HCT116 (cell line): ENCODE data around the gene MPHOSPH8. TPM values are rescaled to one million over a fixed set of nuclear protein-coding genes. Genes with fewer than 3 reads are reported as not detected.

Experiments used
- ATAC-seq: fragments of 200-7000 bp; cut with Tn5 transposase; 2 replicates; pipeline ENCODE4 v1.9.1; 2020; ENCODE audit warnings: mild to moderate bottlenecking, moderate library complexity
- BruUV-seq: library from RNA; stranded (reverse); fragments of 400-500 nt; replicated peaks from 2 replicates; lab custom pipeline; 2021; lab: Mats Ljungman, UMichigan
- CTCF ChIA-PET: fragments of 300-600 bp; sonication (Branson Sonifier 250); formaldehyde crosslinking; loops from one replicate; lab custom pipeline; 2021; ENCODE audit warnings: antibody characterized with exemption; lab: Charles Lee
- POLR2A ChIA-PET: fragments of 300-600, 350-600 bp; sonication (Branson Sonifier 250); formaldehyde crosslinking; loops from one replicate; lab custom pipeline; 2021; ENCODE audit warnings: antibody characterized with exemption; lab: Charles Lee
- RAD21 ChIA-PET, 2 experiments: fragments of 300-600 bp; sonication (Branson Sonifier 250); formaldehyde crosslinking; loops; one replicate each; lab custom pipeline; 2023; ENCODE audit warnings: low total read pairs in 2 of 2; ENCODE audit not compliant: uncharacterized antibody in 2 of 2, unreplicated experiment in 2 of 2, low non-redundant PET in 1 of 2; lab: Charles Lee
- DNase-seq: peaks from one replicate; pipeline ENCODE4 v3.0.0-alpha.2; 2010; ENCODE audit warnings: low read depth, low spot score
- H2AFZ ChIP-seq: fragments of 200-600 bp; shearing (Covaris generic), sonication (generic); 2 replicates; pipeline ENCODE4 v1.6.1; 2017; ENCODE audit warnings: low read depth, mixed run types, mixed read lengths, antibody characterized with exemption, low read length; ENCODE audit not compliant: poor library complexity, severe bottlenecking
- H3K27ac ChIP-seq: 2 replicates; pipeline ENCODE4 v1.5.1; 2012; ENCODE audit warnings: low read depth, low read length
- H3K27me3 ChIP-seq: fragments of 200-600 bp; sonication (generic); 2 replicates; pipeline ENCODE4 v1.6.1; 2016; ENCODE audit warnings: mixed run types, low read length, mixed read lengths; ENCODE audit not compliant: insufficient read depth
- H3K36me3 ChIP-seq, 2 experiments: fragments of 200-500 bp in 1 of 2; fragments of 200-600 bp in 1 of 2; sonication (Bioruptor generic) in 1 of 2; sonication (generic) in 1 of 2; 2 replicates each; pipeline versions ENCODE4 v1.5.1 to v1.6.1; 2014 to 2016; ENCODE audit warnings: low read length in 2 of 2, inconsistent platforms in 1 of 2, mixed read lengths in 1 of 2, mixed run types in 1 of 2; ENCODE audit not compliant: insufficient read depth in 2 of 2, control insufficient read depth in 1 of 2
- H3K4me1 ChIP-seq, 2 experiments: fragments of 200-600 bp in 1 of 2; sonication (generic) in 1 of 2; 2 replicates each; pipeline versions ENCODE4 v1.5.1 to v1.6.1; 2012 to 2017; ENCODE audit warnings: low read length in 2 of 2, inconsistent platforms in 1 of 2, mild to moderate bottlenecking in 1 of 2, mixed read lengths in 1 of 2, mixed run types in 1 of 2, moderate library complexity in 1 of 2; ENCODE audit not compliant: insufficient read depth in 2 of 2, control insufficient read depth in 1 of 2
- H3K4me2 ChIP-seq: fragments of 200-600 bp; sonication (generic); 2 replicates; pipeline ENCODE4 v1.6.1; 2017; ENCODE audit warnings: mixed run types, low read length, mixed read lengths
- H3K4me3 ChIP-seq, 2 experiments: fragments of 200-600 bp in 1 of 2; sonication (generic) in 1 of 2; replicated peaks in 1 of 2; 2 replicates each; pipeline ENCODE4 v1.5.1; 2011 to 2016; ENCODE audit warnings: low read length in 2 of 2, control low read depth in 1 of 2, low read depth in 1 of 2, mild to moderate bottlenecking in 1 of 2, mixed read lengths in 1 of 2, mixed run types in 1 of 2
- H3K79me2 ChIP-seq: fragments of 200-600 bp; sonication (generic); 2 replicates; pipeline ENCODE4 v1.6.1; 2017; ENCODE audit warnings: mild to moderate bottlenecking, mixed run types, low read length, moderate library complexity, mixed read lengths; ENCODE audit not compliant: insufficient read depth
- H3K9ac ChIP-seq: fragments of 200-600 bp; sonication (generic); 2 replicates; pipeline ENCODE4 v1.6.1; 2016; ENCODE audit warnings: low read length, mixed read lengths
- H3K9me2 ChIP-seq: fragments of 200-600 bp; sonication (generic), shearing (Covaris generic); 2 replicates; pipeline ENCODE4 v1.6.1; 2017; ENCODE audit warnings: mixed run types, mild to moderate bottlenecking, moderate library complexity; ENCODE audit not compliant: insufficient read depth
- H3K9me3 ChIP-seq, 2 experiments: fragments of 200-500 bp in 1 of 2; fragments of 200-600 bp in 1 of 2; sonication (Bioruptor generic) in 1 of 2; sonication (generic) in 1 of 2; 2 replicates each; pipeline ENCODE4 v1.6.1; 2014 to 2017; ENCODE audit warnings: low read length in 2 of 2, mixed read lengths in 2 of 2, inconsistent platforms in 1 of 2, low read depth in 1 of 2, mild to moderate bottlenecking in 1 of 2, mixed run types in 1 of 2, moderate library complexity in 1 of 2; ENCODE audit not compliant: control insufficient read depth in 1 of 2, insufficient read depth in 1 of 2
- H4K20me1 ChIP-seq: fragments of 200-600 bp; sonication (generic), shearing (Covaris generic); 2 replicates; pipeline ENCODE4 v1.6.1; 2017; ENCODE audit warnings: mixed run types, mild to moderate bottlenecking, moderate library complexity; ENCODE audit not compliant: insufficient read depth
- ATF3 ChIP-seq: IDR thresholded peaks from 2 replicates; pipeline ENCODE4 v1.6.1; 2012
- CBX3 ChIP-seq: IDR thresholded peaks from 2 replicates; pipeline ENCODE4 v1.6.1; 2012; ENCODE audit warnings: low read depth
- CEBPB ChIP-seq: IDR thresholded peaks from 2 replicates; pipeline ENCODE4 v1.6.1; 2012; ENCODE audit warnings: low read depth
- CTCF ChIP-seq, 3 experiments: fragments of 200-600 bp in 1 of 3; sonication (generic) in 1 of 3; IDR thresholded peaks in 2 of 3; conservative IDR thresholded peaks in 1 of 3; 2 replicates each; pipeline ENCODE4 v1.5.1; 2012 to 2017; ENCODE audit warnings: low read depth in 2 of 3, low read length in 2 of 3, antibody characterized with exemption in 1 of 3, borderline replicate concordance in 1 of 3, control low read depth in 1 of 3, mild to moderate bottlenecking in 1 of 3, mixed read lengths in 1 of 3, mixed run types in 1 of 3, moderate library complexity in 1 of 3; ENCODE audit not compliant: insufficient read depth in 1 of 3
- EGR1 ChIP-seq: IDR thresholded peaks from 2 replicates; pipeline ENCODE4 v1.6.1; 2012; ENCODE audit warnings: low read depth
- ELF1 ChIP-seq: IDR thresholded peaks from 2 replicates; pipeline ENCODE4 v1.6.1; 2012; ENCODE audit warnings: low read depth, borderline replicate concordance
- EZH2 ChIP-seq: fragments of 200-600 bp; sonication (generic); IDR thresholded peaks from 2 replicates; pipeline ENCODE4 v1.6.1; 2017; ENCODE audit warnings: antibody characterized with exemption, mixed run types
- EZH2phosphoT487 ChIP-seq: fragments of 200-600 bp; IDR thresholded peaks from 2 replicates; pipeline ENCODE4 v1.6.1; 2018; ENCODE audit warnings: antibody characterized with exemption, borderline replicate concordance
- FOSL1 ChIP-seq: IDR thresholded peaks from 2 replicates; pipeline ENCODE4 v1.6.1; 2012; ENCODE audit warnings: low read depth
- MAX ChIP-seq: IDR thresholded peaks from 2 replicates; pipeline ENCODE4 v1.6.1; 2012
- POLR2A ChIP-seq: IDR thresholded peaks from 2 replicates; pipeline ENCODE4 v1.7.0; 2011; ENCODE audit warnings: borderline replicate concordance; ENCODE audit not compliant: insufficient read depth, insufficient read length; ENCODE audit errors: extremely low read depth
- RAD21 ChIP-seq: IDR thresholded peaks from 2 replicates; pipeline ENCODE4 v1.6.1; 2012; ENCODE audit warnings: low read depth, mild to moderate bottlenecking
- REST ChIP-seq: IDR thresholded peaks from 2 replicates; pipeline ENCODE4 v1.6.1; 2012; ENCODE audit warnings: low read depth
- SP1 ChIP-seq: IDR thresholded peaks from 2 replicates; pipeline ENCODE4 v1.6.1; 2012; ENCODE audit warnings: low read depth
- SRF ChIP-seq: IDR thresholded peaks from 2 replicates; pipeline ENCODE4 v1.6.1; 2012; ENCODE audit warnings: low read depth
- TCF7L2 ChIP-seq: IDR thresholded peaks from 2 replicates; pipeline ENCODE4 v1.7.0; 2011; ENCODE audit warnings: borderline replicate concordance, inconsistent platforms; ENCODE audit not compliant: insufficient read depth, insufficient read length; ENCODE audit errors: extremely low read depth
- ZFX ChIP-seq: fragments of 450-650 bp; IDR thresholded peaks from 2 replicates; pipeline ENCODE4 v1.6.1; 2017
- ZNF274 ChIP-seq: fragments of 200-500 bp; sonication (Bioruptor generic); IDR thresholded peaks from 2 replicates; pipeline ENCODE4 v1.6.1; 2014; ENCODE audit warnings: mild to moderate bottlenecking, low read depth, low read length, inconsistent platforms
- intact Hi-C: fragments of 100-400 bp; cut with micrococcal nuclease; formaldehyde crosslinking; loops from 2 replicates; pipeline ENCODE4 v1.10.0; 2022
- total RNA-seq: library from RNA; stranded (reverse); gene quantifications from one replicate; pipeline ENCODE4 v1.2.1, GENCODE V29; 2021; ENCODE audit not compliant: unreplicated experiment

MPHOSPH8 gene
- total RNA-seq, 1 experiment from 2014 or later: 21.5 TPM

- peaks cover 34 to 37% of the 10 kb centered on the region in 2 experiments; a peak in 3 of 4 replicates for H3K36me3 ChIP-seq
- H4K20me1 ChIP-seq: no peaks in the 10 kb centered on the region; the same call in 1 of the 2 replicates
- no peak overlapping the region for H2AFZ ChIP-seq
- intact Hi-C loops: loop anchor here (5.0 kb wide), 1 partner anchor 157 kb away; no protein-coding TSS in a partner anchor
- no peaks in the 10 kb centered on the region for H3K27me3 ChIP-seq
- no peak overlapping the region for H3K4me2 ChIP-seq
- no TSS peak for BruUV-seq
- H3K9me2 ChIP-seq: no peaks in the 10 kb centered on the region
- H3K4me1 ChIP-seq: no peaks in the 10 kb centered on the region
- CTCF ChIA-PET: no interaction called here
- POLR2A ChIA-PET: no interaction called here
- no peaks in the 10 kb centered on the region for H3K9me3 ChIP-seq
- H3K4me3 ChIP-seq: no peak overlapping the region
- no peak overlapping the region for H3K27ac ChIP-seq
- RAD21 ChIA-PET: no interaction called here
- no peak overlapping the region for H3K9ac ChIP-seq
- no peak for TF ChIP-seq REST
- no peak for TF ChIP-seq SRF
- no peak for TF ChIP-seq EZH2
- no peak for TF ChIP-seq FOSL1
- TF ChIP-seq ATF3: no peak
- TF ChIP-seq CTCF (IDR thresholded peaks at IDR 0.05 in 2 of 3, conservative IDR thresholded peaks at IDR 0.05 in 1 of 3; ENCODE audit: borderline replicate concordance in 1 of 3, insufficient read depth in 1 of 3, low read depth in 2 of 3, low read length in 2 of 3): no peak
- TF ChIP-seq ZFX: no peak
- no peak for TF ChIP-seq CEBPB
- TF ChIP-seq POLR2A: no peak
- no peak for TF ChIP-seq EGR1
- TF ChIP-seq MAX: no peak
- no peak for TF ChIP-seq ZNF274
- TF ChIP-seq ELF1: no peak
- no peak for TF ChIP-seq SP1
- no peak for TF ChIP-seq EZH2phosphoT487
- TF ChIP-seq RAD21: no peak
- no peak for TF ChIP-seq TCF7L2
- TF ChIP-seq CBX3: no peak
- H3K79me2 ChIP-seq: no peaks in the 10 kb centered on the region
- no peak for ATAC-seq
- no peak for DNase-seq
Observed at GRCh38 chr13:19674898-19675297, 41.4 kb downstream of the MPHOSPH8 start.
